ENCODE results near the gene FAR2. TPM values are rescaled to one million over a fixed set of nuclear protein-coding genes. Genes with fewer than 3 reads are reported as not detected.
"Not testable (repeated sequence)": the region's sequence is repeated elsewhere in the genome, so short reads cannot be mapped to it uniquely, and the experiment has no call there.

The FAR2 gene
- polyA plus RNA-seq, 12 donors = 9.9 to 52.9 (median 16.1) TPM; not detected in 1

- DNase-seq = no peak
These were observed 126.8 kb downstream of the FAR2 start for GRCh38 chr12:29275834-29276233.

- DNase-seq = no peak
These were observed 128.2 kb downstream of the FAR2 start for GRCh38 chr12:29277231-29277630.

- DNase-seq = peak; percentile 22
These were observed 129.8 kb downstream of the FAR2 start for GRCh38 chr12:29278673-29279420.

- DNase-seq = no peak
These were observed 132.4 kb downstream of the FAR2 start for GRCh38 chr12:29281371-29282005.

- no peak for DNase-seq
These were observed 133.1 kb downstream of the FAR2 start for GRCh38 chr12:29282031-29282816.

GRCh38 chr12:29283969-29284700 is 135.1 kb downstream of the FAR2 start:
- DNase-seq = no peak

GRCh38 chr12:29286081-29286790 is 137.2 kb downstream of the FAR2 start:
- DNase-seq = peak; percentile 59

GRCh38 chr12:29287622-29288021 is 138.5 kb downstream of the FAR2 start:
- DNase-seq = no peak

- DNase-seq = no peak
These were observed 139.0 kb downstream of the FAR2 start for GRCh38 chr12:29288031-29288430.

- DNase-seq = not testable (repeated sequence)
These were observed 141.4 kb downstream of the FAR2 start for GRCh38 chr12:29290475-29290874.

GRCh38 chr12:29291226-29291625 is 142.1 kb downstream of the FAR2 start:
- no peak for DNase-seq

GRCh38 chr12:29299633-29300032 is 150.6 kb downstream of the FAR2 start:
- no peak for DNase-seq

- no peak for DNase-seq
These were observed 152.0 kb downstream of the FAR2 start for GRCh38 chr12:29301114-29301513.

- no peak for DNase-seq
These were observed 155.3 kb downstream of the FAR2 start for GRCh38 chr12:29304388-29304787.

GRCh38 chr12:29306266-29306665 is 157.2 kb downstream of the FAR2 start:
- no peak for DNase-seq

- no peak for DNase-seq
These were observed 157.6 kb downstream of the FAR2 start for GRCh38 chr12:29306682-29307081.

GRCh38 chr12:29309320-29309902 is 160.3 kb downstream of the FAR2 start:
- no peak for DNase-seq

GRCh38 chr12:29310899-29311298 is 161.8 kb downstream of the FAR2 start:
- no peak for DNase-seq

GRCh38 chr12:29314416-29314815 is 165.3 kb downstream of the FAR2 start:
- DNase-seq = peak; percentile 15

- DNase-seq = peak; percentile 14
These were observed 167.7 kb downstream of the FAR2 start for GRCh38 chr12:29316752-29317151.

Measured in muscle of arm (tissue), 12 donors.